MM.1S (cell line): ENCODE measurements around the gene SLC29A1.

Experiments used
- EZH2 ChIP-seq: fragments of 300-600 bp; sonication (generic); optimal IDR thresholded peaks from 2 replicates; pipeline ENCODE3; 2017; ENCODE audit warnings: low read depth, mild to moderate bottlenecking, antibody characterized with exemption, low read length, mixed read lengths
- TF ChIP-seq, protein P1 (sequence below): fragments of 300-600 bp; sonication (generic); IDR thresholded peaks from 2 replicates; pipeline ENCODE4 v1.5.1; 2016; ENCODE audit warnings: antibody characterized with exemption, low read length, mixed read lengths

GRCh38 chr6:44248579-44248978, 25.2 kb downstream of the SLC29A1 start:
- TF ChIP-seq, protein P1, sequence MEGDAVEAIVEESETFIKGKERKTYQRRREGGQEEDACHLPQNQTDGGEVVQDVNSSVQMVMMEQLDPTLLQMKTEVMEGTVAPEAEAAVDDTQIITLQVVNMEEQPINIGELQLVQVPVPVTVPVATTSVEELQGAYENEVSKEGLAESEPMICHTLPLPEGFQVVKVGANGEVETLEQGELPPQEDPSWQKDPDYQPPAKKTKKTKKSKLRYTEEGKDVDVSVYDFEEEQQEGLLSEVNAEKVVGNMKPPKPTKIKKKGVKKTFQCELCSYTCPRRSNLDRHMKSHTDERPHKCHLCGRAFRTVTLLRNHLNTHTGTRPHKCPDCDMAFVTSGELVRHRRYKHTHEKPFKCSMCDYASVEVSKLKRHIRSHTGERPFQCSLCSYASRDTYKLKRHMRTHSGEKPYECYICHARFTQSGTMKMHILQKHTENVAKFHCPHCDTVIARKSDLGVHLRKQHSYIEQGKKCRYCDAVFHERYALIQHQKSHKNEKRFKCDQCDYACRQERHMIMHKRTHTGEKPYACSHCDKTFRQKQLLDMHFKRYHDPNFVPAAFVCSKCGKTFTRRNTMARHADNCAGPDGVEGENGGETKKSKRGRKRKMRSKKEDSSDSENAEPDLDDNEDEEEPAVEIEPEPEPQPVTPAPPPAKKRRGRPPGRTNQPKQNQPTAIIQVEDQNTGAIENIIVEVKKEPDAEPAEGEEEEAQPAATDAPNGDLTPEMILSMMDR = no peak
- no peak for TF ChIP-seq EZH2
